Trophoblast cell (in vitro differentiated cells and primary cell): ENCODE results near the gene PTPA.
"Not testable (repeated sequence)": the region's sequence is repeated elsewhere in the genome, so short reads cannot be mapped to it uniquely, and the experiment has no call there.

ENCODE experiments used
- DNase-seq, 2 donors: peaks; one replicate each; pipeline ENCODE4 v3.0.0-alpha.2; 2016
- H2AFZ ChIP-seq: 2 replicates; pipeline ENCODE4 v1.6.1; 2013; ENCODE audit warnings: low read length, moderate library complexity, mild to moderate bottlenecking; ENCODE audit not compliant: insufficient read depth, poor library complexity
- H2AK5ac ChIP-seq: 2 replicates; pipeline ENCODE4 v1.6.1; 2013; ENCODE audit warnings: mild to moderate bottlenecking, low read length
- H2BK120ac ChIP-seq: 2 replicates; pipeline ENCODE4 v1.6.1; 2013; ENCODE audit warnings: low read length, mild to moderate bottlenecking, moderate library complexity; ENCODE audit not compliant: insufficient read depth, poor library complexity
- H2BK12ac ChIP-seq: 2 replicates; pipeline ENCODE4 v1.6.1; 2013; ENCODE audit warnings: mild to moderate bottlenecking, low read length, moderate library complexity
- H2BK5ac ChIP-seq: 2 replicates; pipeline ENCODE4 v1.6.1; 2013; ENCODE audit warnings: low read length, low read depth, moderate library complexity, mild to moderate bottlenecking; ENCODE audit not compliant: poor library complexity
- H3K14ac ChIP-seq: 2 replicates; pipeline ENCODE4 v1.6.1; 2013; ENCODE audit warnings: mild to moderate bottlenecking, low read length
- H3K18ac ChIP-seq: 2 replicates; pipeline ENCODE4 v1.6.1; 2013; ENCODE audit warnings: mild to moderate bottlenecking, low read length
- H3K23ac ChIP-seq: 2 replicates; pipeline ENCODE4 v1.6.1; 2013; ENCODE audit warnings: low read length
- H3K27ac ChIP-seq: 2 replicates; pipeline ENCODE4 v1.5.1; 2013; ENCODE audit warnings: low read depth, mild to moderate bottlenecking, inconsistent platforms, low read length, moderate library complexity
- H3K27me3 ChIP-seq: 2 replicates; pipeline ENCODE4 v1.6.1; 2013; ENCODE audit warnings: inconsistent platforms, mild to moderate bottlenecking, low read length, moderate library complexity; ENCODE audit not compliant: insufficient read depth
- H3K36me3 ChIP-seq, 2 experiments: 1 replicate in 1 of 2; 2 replicates in 1 of 2; pipeline ENCODE4 v1.6.1; 2013; ENCODE audit warnings: low read length in 2 of 2, mild to moderate bottlenecking in 2 of 2, moderate library complexity in 1 of 2; ENCODE audit not compliant: insufficient read depth in 2 of 2, control insufficient read depth in 1 of 2
- H3K4ac ChIP-seq: 2 replicates; pipeline ENCODE4 v1.6.1; 2013; ENCODE audit warnings: low read depth, mild to moderate bottlenecking, low read length, moderate library complexity
- H3K4me1 ChIP-seq, 2 experiments: 1 replicate in 1 of 2; 2 replicates in 1 of 2; pipeline ENCODE4 v1.6.1; 2013; ENCODE audit warnings: low read length in 2 of 2, mild to moderate bottlenecking in 2 of 2, moderate library complexity in 1 of 2; ENCODE audit not compliant: insufficient read depth in 2 of 2, control insufficient read depth in 1 of 2
- H3K4me2 ChIP-seq: 2 replicates; pipeline ENCODE4 v1.6.1; 2013; ENCODE audit warnings: inconsistent platforms, mild to moderate bottlenecking, low read length, moderate library complexity
- H3K4me3 ChIP-seq: 2 replicates; pipeline ENCODE4 v1.5.1; 2013; ENCODE audit warnings: mild to moderate bottlenecking, low read depth, low read length, inconsistent platforms
- H3K79me1 ChIP-seq: one replicate; pipeline ENCODE4 v1.6.1; 2013; ENCODE audit warnings: low read length
- H3K79me2 ChIP-seq: 2 replicates; pipeline ENCODE4 v1.6.1; 2013; ENCODE audit warnings: low read length, mild to moderate bottlenecking; ENCODE audit not compliant: control insufficient read depth, insufficient read depth, poor library complexity
- H3K9ac ChIP-seq: 2 replicates; pipeline ENCODE4 v1.6.1; 2013; ENCODE audit warnings: mild to moderate bottlenecking, low read length
- H3K9me3 ChIP-seq: 2 replicates; pipeline ENCODE4 v1.6.1; 2013; ENCODE audit warnings: low read depth, mild to moderate bottlenecking, control low read depth, inconsistent platforms, low read length; ENCODE audit not compliant: insufficient read depth
- H4K12ac ChIP-seq: 2 replicates; pipeline ENCODE4 v1.6.1; 2013; ENCODE audit warnings: low read depth, mild to moderate bottlenecking, low read length, moderate library complexity
- H4K8ac ChIP-seq: 2 replicates; pipeline ENCODE4 v1.6.1; 2013; ENCODE audit warnings: low read depth, mild to moderate bottlenecking, low read length, moderate library complexity
- H4K91ac ChIP-seq: one replicate; pipeline ENCODE4 v1.6.1; 2013; ENCODE audit warnings: low read depth, mild to moderate bottlenecking, low read length, moderate library complexity
- WGBS: extraction: QIAGEN DNeasy Blood & Tissue Kit; methylation state at CpG from one replicate; pipeline ENCODE4 v1.1.7; 2013; ENCODE audit warnings: missing lambda C conversion rate; ENCODE audit not compliant: insufficient read length, insufficient coverage; ENCODE audit errors: extremely low coverage; 5-methylcytosine and 5-hydroxymethylcytosine counted together

The PTPA gene

DNA sequence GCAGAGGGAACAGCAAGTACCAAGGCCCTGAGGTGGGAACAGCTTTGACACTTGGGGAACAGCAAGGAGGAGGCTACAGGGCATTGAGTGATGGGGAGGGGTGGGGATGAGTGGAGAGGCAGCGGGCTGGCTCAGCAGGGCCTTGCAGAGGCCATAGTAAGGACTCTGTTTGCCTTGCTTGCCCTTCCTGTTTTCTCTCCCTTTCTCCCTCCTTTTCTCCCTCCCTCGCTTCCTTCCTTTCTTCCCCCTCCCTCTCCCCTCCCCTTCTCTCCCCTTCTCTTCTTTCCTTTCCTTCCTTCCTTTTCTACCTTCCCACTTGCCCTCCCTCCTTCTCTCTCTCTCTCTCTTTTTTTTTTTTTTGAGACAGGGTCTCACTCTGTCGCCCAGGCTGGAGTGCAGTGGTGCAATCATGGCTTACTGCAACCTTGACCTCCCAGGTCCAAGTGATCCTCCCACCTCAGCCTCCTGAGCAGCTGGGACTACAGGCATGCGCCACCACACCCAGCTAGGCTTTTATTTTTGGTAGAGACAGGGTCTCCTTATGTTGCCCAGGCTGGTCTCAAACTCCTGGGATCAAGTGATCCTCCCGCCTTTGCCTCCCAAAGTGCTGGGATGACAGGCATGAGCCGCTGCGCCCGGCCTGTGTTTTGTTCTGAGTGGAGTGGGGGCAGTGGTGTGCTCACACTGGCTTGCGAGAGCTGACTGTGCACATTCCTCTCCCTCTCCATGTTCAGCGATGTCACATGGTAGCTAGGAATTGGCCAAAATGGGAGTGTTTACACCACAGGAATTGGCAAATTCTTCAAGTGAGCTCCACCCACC is 49.7 kb downstream of the PTPA start:
- H3K36me3 ChIP-seq = peaks cover 18 to 20% of the 10 kb centered on the region in 2 experiments
- H3K4ac ChIP-seq = no peak overlapping the region
- peak overlapping the region; percentile 13 for H3K27ac ChIP-seq
- peaks cover 2% of the 10 kb centered on the region for H3K79me1 ChIP-seq
- peaks cover 2% of the 10 kb centered on the region for H3K9me3 ChIP-seq
- no CpG with 5 or more reads among the region's 10 CpGs for WGBS
- H4K12ac ChIP-seq = no peak overlapping the region
- H3K79me2 ChIP-seq = no peaks in the 10 kb centered on the region
- H2AK5ac ChIP-seq = peak overlapping the region; percentile 27
- no peak overlapping the region for H2AFZ ChIP-seq
- H2BK120ac ChIP-seq = no peak overlapping the region
- H4K8ac ChIP-seq = no peak overlapping the region
- peak overlapping the region; percentile 2 for H2BK12ac ChIP-seq
- no peak overlapping the region for H3K23ac ChIP-seq
- peak; percentile 28 to 59 for DNase-seq
- H4K91ac ChIP-seq = no peak overlapping the region
- H3K18ac ChIP-seq = no peak overlapping the region
- no peak overlapping the region for H2BK5ac ChIP-seq
- H3K4me1 ChIP-seq = peaks cover 13% of the 10 kb centered on the region in 2 experiments
- H3K4me2 ChIP-seq = no peak overlapping the region
- H3K27me3 ChIP-seq = no peaks in the 10 kb centered on the region
- no peak overlapping the region for H3K9ac ChIP-seq
- no peak overlapping the region for H3K4me3 ChIP-seq
- H3K14ac ChIP-seq = no peak overlapping the region

DNA sequence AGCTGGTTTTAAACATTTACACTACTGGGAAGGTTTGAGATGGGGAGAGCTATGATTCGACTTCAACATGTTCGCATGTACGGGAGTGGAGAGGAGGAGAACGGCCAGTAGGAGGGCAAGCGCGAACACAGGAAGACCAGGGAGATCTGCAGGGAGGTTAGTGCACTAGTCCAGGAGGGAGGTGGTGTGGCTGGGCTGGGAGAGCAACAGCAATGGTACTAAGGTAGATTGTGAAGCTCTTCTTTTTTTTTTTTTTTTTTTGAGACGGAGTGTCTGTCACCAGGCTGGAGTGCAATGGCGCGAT is 50.3 kb downstream of the PTPA start:
- Histone ChIP-seq H3K23ac (no peak overlapping the region), H3K4me2 (no peak overlapping the region), H3K14ac (no peak overlapping the region), H4K12ac (no peak overlapping the region), H3K27me3 (no peaks in the 10 kb centered on the region), H2AFZ (no peak overlapping the region), H3K18ac (no peak overlapping the region), H3K9me3 (peaks cover 2% of the 10 kb centered on the region), H4K8ac (no peak overlapping the region), H3K36me3 (peaks cover 12 to 15% of the 10 kb centered on the region in 2 experiments), H2BK120ac (no peak overlapping the region), H2BK5ac (no peak overlapping the region), H3K4ac (no peak overlapping the region), H3K4me3 (no peak overlapping the region), H3K79me2 (no peaks in the 10 kb centered on the region), H4K91ac (no peak overlapping the region), H3K4me1 (peaks cover 17 to 18% of the 10 kb centered on the region in 2 experiments), H3K79me1 (peaks cover 7% of the 10 kb centered on the region), H2AK5ac (no peak overlapping the region), H3K27ac (no peak overlapping the region), H2BK12ac (peak overlapping the region; percentile 2), H3K9ac (no peak overlapping the region)
- DNase-seq = no peak
- WGBS = no CpG with 5 or more reads among the region's 9 CpGs

- peak overlapping the region; percentile 6 for H3K18ac ChIP-seq
- no peak overlapping the region for H2BK12ac ChIP-seq
- H2AFZ ChIP-seq = no peak overlapping the region
- WGBS = no CpG with 5 or more reads among the region's 11 CpGs
- no peak overlapping the region for H3K27ac ChIP-seq
- H3K4me2 ChIP-seq = no peak overlapping the region
- H3K4me1 ChIP-seq = peaks cover 26 to 27% of the 10 kb centered on the region in 2 experiments
- H3K79me2 ChIP-seq = peaks cover 3% of the 10 kb centered on the region
- H3K4me3 ChIP-seq = no peak overlapping the region
- peaks cover 15% of the 10 kb centered on the region for H3K79me1 ChIP-seq
- H2BK5ac ChIP-seq = no peak overlapping the region
- H4K91ac ChIP-seq = no peak overlapping the region
- no peaks in the 10 kb centered on the region for H3K27me3 ChIP-seq
- H3K4ac ChIP-seq = peak overlapping the region; percentile 32
- no peak overlapping the region for H3K9ac ChIP-seq
- DNase-seq = no peak
- no peak overlapping the region for H3K14ac ChIP-seq
- H3K9me3 ChIP-seq = peaks cover 2% of the 10 kb centered on the region
- no peak overlapping the region for H3K23ac ChIP-seq
- H2BK120ac ChIP-seq = no peak overlapping the region
- peaks cover 8 to 15% of the 10 kb centered on the region in 2 experiments for H3K36me3 ChIP-seq
- no peak overlapping the region for H4K12ac ChIP-seq
- H2AK5ac ChIP-seq = peak overlapping the region; percentile 35
- no peak overlapping the region for H4K8ac ChIP-seq
These were observed 51.4 kb downstream of the PTPA start for GRCh38 chr9:129162497-129163197.

GRCh38 chr9:129163198-129163670 is 52.0 kb downstream of the PTPA start:
- not testable (repeated sequence) for H2AK5ac ChIP-seq, H4K91ac ChIP-seq, H3K27me3 ChIP-seq, H4K8ac ChIP-seq, H3K9ac ChIP-seq, H2BK5ac ChIP-seq, H3K4me3 ChIP-seq, H3K4me2 ChIP-seq, H2BK120ac ChIP-seq, DNase-seq, H3K27ac ChIP-seq, H3K18ac ChIP-seq, H3K23ac ChIP-seq, H3K14ac ChIP-seq, H3K79me2 ChIP-seq, H2AFZ ChIP-seq, H4K12ac ChIP-seq, H3K9me3 ChIP-seq, H3K4ac ChIP-seq, H2BK12ac ChIP-seq
- WGBS = no CpG with 5 or more reads among the region's 5 CpGs
- Histone ChIP-seq H3K36me3 (peaks cover 8 to 11% of the 10 kb centered on the region in 2 experiments), H3K79me1 (peaks cover 19% of the 10 kb centered on the region), H3K4me1 (peaks cover 30 to 31% of the 10 kb centered on the region in 2 experiments)
